IPS-20b (cell line): ENCODE results near the gene FOXO6.

Experiments
- H3K27ac ChIP-seq: one replicate; pipeline ENCODE4 v1.5.1; 2013; ENCODE audit warnings: low read length
- H3K27me3 ChIP-seq: 2 replicates; pipeline ENCODE4 v1.6.1; 2013; ENCODE audit warnings: mild to moderate bottlenecking, low read length, inconsistent platforms; ENCODE audit not compliant: insufficient read depth
- H3K36me3 ChIP-seq: 2 replicates; pipeline ENCODE4 v1.6.1; 2013; ENCODE audit warnings: low read depth, mild to moderate bottlenecking, inconsistent platforms, low read length, moderate library complexity; ENCODE audit not compliant: insufficient read depth
- H3K4me1 ChIP-seq: 2 replicates; pipeline ENCODE4 v1.6.1; 2013; ENCODE audit warnings: mild to moderate bottlenecking, control low read depth, inconsistent platforms, low read length, moderate library complexity; ENCODE audit not compliant: insufficient read depth
- H3K4me3 ChIP-seq: 2 replicates; pipeline ENCODE4 v1.5.1; 2013; ENCODE audit warnings: mild to moderate bottlenecking, low read length, inconsistent platforms
- H3K9ac ChIP-seq: 2 replicates; pipeline ENCODE4 v1.6.1; 2013; ENCODE audit warnings: low read depth, mild to moderate bottlenecking, inconsistent platforms, low read length, moderate library complexity
- H3K9me3 ChIP-seq: 2 replicates; pipeline ENCODE4 v1.6.1; 2013; ENCODE audit warnings: mild to moderate bottlenecking, low read depth, low read length, inconsistent platforms; ENCODE audit not compliant: insufficient read depth

FOXO6 gene

DNA sequence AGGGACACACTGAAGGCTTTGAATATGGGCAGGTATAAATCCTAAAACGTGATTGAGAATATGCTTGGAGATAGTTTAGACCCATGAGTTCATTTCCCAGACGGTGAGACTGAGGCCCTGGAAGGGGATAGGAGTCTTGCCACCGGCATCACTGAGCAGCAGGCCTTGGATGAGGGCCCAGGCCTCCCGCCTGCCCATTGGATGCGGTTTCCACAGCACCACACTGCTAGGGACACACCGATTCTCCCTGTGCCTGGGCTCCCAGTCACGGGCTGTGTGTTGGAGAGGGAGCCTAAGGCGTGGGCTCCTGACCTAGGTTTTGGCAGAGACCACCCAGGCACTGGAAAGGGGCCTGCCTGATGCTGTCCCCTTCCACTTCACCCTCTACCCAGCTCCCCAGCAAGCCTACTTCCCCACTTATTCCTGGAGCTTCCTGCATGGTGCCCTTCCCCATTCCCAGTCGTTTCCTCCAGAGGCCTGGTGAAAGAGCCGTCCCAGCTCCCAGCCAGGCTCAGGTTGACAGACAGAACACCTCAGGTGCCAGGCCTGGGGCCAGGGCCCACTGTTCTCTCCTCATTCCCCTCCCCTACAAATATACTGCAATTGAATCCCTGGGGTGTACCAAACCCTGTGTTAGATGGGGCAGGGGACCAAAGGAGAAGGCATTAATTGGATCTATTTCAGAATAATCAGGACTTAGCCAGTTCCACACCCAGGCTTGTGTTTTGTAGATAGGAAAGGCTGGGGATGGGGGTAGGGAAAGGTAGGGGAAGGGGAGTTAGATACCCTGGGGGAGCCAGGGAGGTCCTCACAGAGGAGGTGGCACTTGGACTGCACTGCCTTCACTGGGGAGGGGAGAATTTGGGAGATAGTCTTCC is 3.4 kb downstream of the FOXO6 start:
- H3K27ac ChIP-seq: no peak overlapping the region
- H3K4me1 ChIP-seq: peaks cover 22% of the 10 kb centered on the region
- H3K4me3 ChIP-seq: no peak overlapping the region
- no peaks in the 10 kb centered on the region for H3K9me3 ChIP-seq
- H3K27me3 ChIP-seq: peaks cover 90% of the 10 kb centered on the region
- H3K9ac ChIP-seq: no peak overlapping the region
- H3K36me3 ChIP-seq: no peaks in the 10 kb centered on the region

GRCh38 chr1:41365320-41365633 is 4.0 kb downstream of the FOXO6 start:
- H3K9me3 ChIP-seq: no peaks in the 10 kb centered on the region

GRCh38 chr1:41365772-41366454 is 4.7 kb downstream of the FOXO6 start:
- Histone ChIP-seq H3K9ac (no peak overlapping the region), H3K9me3 (no peaks in the 10 kb centered on the region), H3K36me3 (no peaks in the 10 kb centered on the region), H3K4me1 (peaks cover 24% of the 10 kb centered on the region; the same call in 1 of the 2 replicates), H3K27me3 (peaks cover 79% of the 10 kb centered on the region), H3K4me3 (peak overlapping the region; percentile 57; the same call in 1 of the 2 replicates), H3K27ac (no peak overlapping the region)

More at GRCh38 chr1:41365320-41365633, 4.0 kb downstream of the FOXO6 start:
- peaks cover 22% of the 10 kb centered on the region for H3K4me1 ChIP-seq
- H3K9ac ChIP-seq: no peak overlapping the region
- no peak overlapping the region for H3K27ac ChIP-seq
- H3K4me3 ChIP-seq: no peak overlapping the region
- H3K36me3 ChIP-seq: no peaks in the 10 kb centered on the region
- H3K27me3 ChIP-seq: peaks cover 84% of the 10 kb centered on the region

- Histone ChIP-seq H3K4me1 (peaks cover 31% of the 10 kb centered on the region; the same call in 1 of the 2 replicates), H3K27me3 (peaks cover 77% of the 10 kb centered on the region), H3K4me3 (peak overlapping the region; percentile 67), H3K9me3 (no peaks in the 10 kb centered on the region), H3K36me3 (no peaks in the 10 kb centered on the region), H3K9ac (no peak overlapping the region; the same call in 1 of the 2 replicates), H3K27ac (no peak overlapping the region)
Measured at GRCh38 chr1:41366455-41367287, 5.4 kb downstream of the FOXO6 start.

- Histone ChIP-seq H3K9me3 (no peaks in the 10 kb centered on the region), H3K27ac (no peak overlapping the region), H3K4me1 (peaks cover 35% of the 10 kb centered on the region), H3K4me3 (peak overlapping the region; percentile 67), H3K36me3 (no peaks in the 10 kb centered on the region), H3K9ac (no peak overlapping the region), H3K27me3 (peaks cover 71% of the 10 kb centered on the region)
Measured at GRCh38 chr1:41367288-41367642, 6.0 kb downstream of the FOXO6 start.

- H3K27ac ChIP-seq: no peak overlapping the region
- no peak overlapping the region for H3K9ac ChIP-seq
- peaks cover 36% of the 10 kb centered on the region for H3K4me1 ChIP-seq
- H3K4me3 ChIP-seq: no peak overlapping the region
- H3K27me3 ChIP-seq: peaks cover 67% of the 10 kb centered on the region
- no peaks in the 10 kb centered on the region for H3K36me3 ChIP-seq
- no peaks in the 10 kb centered on the region for H3K9me3 ChIP-seq
Measured at GRCh38 chr1:41368366-41368765, 7.1 kb downstream of the FOXO6 start.

GRCh38 chr1:41368801-41369200 is 7.6 kb downstream of the FOXO6 start:
- Histone ChIP-seq H3K4me3 (no peak overlapping the region), H3K4me1 (peaks cover 36% of the 10 kb centered on the region), H3K9me3 (no peaks in the 10 kb centered on the region), H3K9ac (no peak overlapping the region), H3K36me3 (no peaks in the 10 kb centered on the region), H3K27ac (no peak overlapping the region), H3K27me3 (peaks cover 65% of the 10 kb centered on the region)

- no peak overlapping the region for H3K9ac ChIP-seq
- peaks cover 59% of the 10 kb centered on the region for H3K27me3 ChIP-seq
- H3K36me3 ChIP-seq: no peaks in the 10 kb centered on the region
- no peak overlapping the region for H3K4me3 ChIP-seq
- no peak overlapping the region for H3K27ac ChIP-seq
- H3K4me1 ChIP-seq: peaks cover 36% of the 10 kb centered on the region
- no peaks in the 10 kb centered on the region for H3K9me3 ChIP-seq
Measured at GRCh38 chr1:41369531-41369930, 8.3 kb downstream of the FOXO6 start.

DNA sequence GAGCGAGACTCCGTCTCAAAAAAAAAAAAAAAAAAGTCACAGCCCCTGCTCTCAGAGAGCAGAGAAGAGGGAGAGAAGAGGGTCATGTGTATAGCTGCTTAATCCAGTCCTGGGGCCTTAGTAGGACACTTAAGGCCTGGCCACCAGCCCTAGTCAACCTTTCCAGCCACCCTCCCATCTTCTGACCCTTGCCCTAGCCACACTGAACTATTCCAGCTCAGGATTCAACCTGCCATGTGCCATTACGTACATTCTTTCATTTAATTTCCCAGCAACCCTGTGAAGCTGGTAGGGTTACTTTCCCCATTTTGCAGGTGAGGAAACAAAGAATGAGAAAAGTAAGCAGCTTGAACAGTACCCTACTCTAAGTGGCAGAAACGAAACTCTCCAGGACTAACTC is 9.0 kb downstream of the FOXO6 start:
- Histone ChIP-seq H3K9ac (peak overlapping the region; percentile 8; the same call in 1 of the 2 replicates), H3K27ac (no peak overlapping the region), H3K36me3 (no peaks in the 10 kb centered on the region), H3K9me3 (no peaks in the 10 kb centered on the region), H3K4me1 (peaks cover 36% of the 10 kb centered on the region), H3K4me3 (no peak overlapping the region), H3K27me3 (peaks cover 55% of the 10 kb centered on the region)

- Histone ChIP-seq H3K27ac (no peak overlapping the region), H3K36me3 (no peaks in the 10 kb centered on the region), H3K4me3 (no peak overlapping the region), H3K9me3 (no peaks in the 10 kb centered on the region), H3K4me1 (peaks cover 32% of the 10 kb centered on the region), H3K27me3 (peaks cover 53% of the 10 kb centered on the region), H3K9ac (peak overlapping the region; percentile 8; the same call in 1 of the 2 replicates)
Measured at GRCh38 chr1:41370756-41371420, 9.7 kb downstream of the FOXO6 start.
